Activated T-cell treated with anti-CD3 and anti-CD28 coated beads, Interleukin-2, amount 50 U/mL, for 4 hours (primary cell): Measurements from ENCODE around the gene DLL4. TPM values are rescaled to one million over a fixed set of nuclear protein-coding genes. Genes with fewer than 3 reads are reported as not detected.

Experiments
- ATAC-seq, 2 donors: fragments of 200-7000 bp; cut with Tn5 transposase; one replicate each; pipeline ENCODE4 v1.10.0; 2021
- DNase-seq: peaks from one replicate; pipeline ENCODE4 v3.0.0-alpha.2; 2020
- H3K27me3 Mint-ChIP-seq: one replicate; pipeline ENCODE4 v1.8.0; 2021; ENCODE audit warnings: low read depth, mixed read lengths
- H3K36me3 Mint-ChIP-seq: one replicate; pipeline ENCODE4 v1.8.0; 2022; ENCODE audit warnings: mixed read lengths; ENCODE audit not compliant: insufficient read depth
- H3K4me1 Mint-ChIP-seq: one replicate; pipeline ENCODE4 v1.8.0; 2021; ENCODE audit warnings: low read depth, mixed read lengths
- H3K4me3 Mint-ChIP-seq: one replicate; pipeline ENCODE4 v1.8.0; 2021; ENCODE audit warnings: mild to moderate bottlenecking, moderate library complexity, mixed read lengths
- H3K9me3 Mint-ChIP-seq: one replicate; pipeline ENCODE4 v1.8.0; 2021; ENCODE audit warnings: mixed read lengths
- total RNA-seq, 3 donors: library from RNA; stranded (reverse); gene quantifications; one replicate each; pipeline ENCODE4 v1.2.1, GENCODE V29; 2021

The DLL4 gene
- total RNA-seq = under 1 TPM; 0.05 to 0.38 (median 0.37) TPM

- Mint-ChIP-seq H3K27me3 (peaks cover 70% of the 10 kb centered on the region), H3K9me3 (no peaks in the 10 kb centered on the region), H3K4me1 (peaks cover 41% of the 10 kb centered on the region), H3K4me3 (peak within 1 kb of the TSS; percentile 71), H3K36me3 (no peaks in the 10 kb centered on the region)
- DNase-seq (peak; percentile 33), ATAC-seq (peak; percentile 51 to 55)
Measured at GRCh38 chr15:40928821-40929659, at the start of gene DLL4. TSS of gene DLL4 (plus strand) at chr15:40929340. CDS start at chr15:40929669, 329 bp downstream.

GRCh38 chr15:40879609-40880008 lies 49.5 kb upstream of the DLL4 start:
- Mint-ChIP-seq H3K36me3 (no peaks in the 10 kb centered on the region), H3K4me1 (peaks cover 8% of the 10 kb centered on the region), H3K4me3 (no peak overlapping the region), H3K27me3 (peaks cover 2% of the 10 kb centered on the region), H3K9me3 (no peaks in the 10 kb centered on the region)
- DNase-seq (no peak), ATAC-seq (no peak)

GRCh38 chr15:40881351-40881750 lies 47.8 kb upstream of the DLL4 start:
- ATAC-seq (no peak), DNase-seq (no peak)
- Mint-ChIP-seq H3K4me1 (peaks cover 15% of the 10 kb centered on the region), H3K4me3 (no peak overlapping the region), H3K36me3 (no peaks in the 10 kb centered on the region), H3K9me3 (no peaks in the 10 kb centered on the region), H3K27me3 (peaks cover 2% of the 10 kb centered on the region)

GRCh38 chr15:40886586-40886985 lies 42.6 kb upstream of the DLL4 start:
- no peaks in the 10 kb centered on the region for H3K9me3 Mint-ChIP-seq
- H3K27me3 Mint-ChIP-seq = no peaks in the 10 kb centered on the region
- peaks cover 10% of the 10 kb centered on the region for H3K4me1 Mint-ChIP-seq
- H3K36me3 Mint-ChIP-seq = no peaks in the 10 kb centered on the region
- ATAC-seq (no peak), DNase-seq (no peak)
- no peak overlapping the region for H3K4me3 Mint-ChIP-seq

- no peak for ATAC-seq
- Mint-ChIP-seq H3K4me3 (no peak overlapping the region), H3K36me3 (no peaks in the 10 kb centered on the region), H3K4me1 (peaks cover 21% of the 10 kb centered on the region), H3K9me3 (no peaks in the 10 kb centered on the region), H3K27me3 (no peaks in the 10 kb centered on the region)
- DNase-seq = no peak
Measured at GRCh38 chr15:40889112-40889511, 40.0 kb upstream of the DLL4 start.

GRCh38 chr15:40891138-40891537 lies 38.0 kb upstream of the DLL4 start:
- DNase-seq = no peak
- Mint-ChIP-seq H3K4me1 (peaks cover 24% of the 10 kb centered on the region), H3K27me3 (no peaks in the 10 kb centered on the region), H3K4me3 (no peak overlapping the region), H3K36me3 (peaks cover 2% of the 10 kb centered on the region), H3K9me3 (no peaks in the 10 kb centered on the region)
- no peak for ATAC-seq

- Mint-ChIP-seq H3K4me3 (no peak overlapping the region), H3K36me3 (peaks cover 3% of the 10 kb centered on the region)
Measured at GRCh38 chr15:40891810-40892446, 37.2 kb upstream of the DLL4 start.

GRCh38 chr15:40892447-40893012 lies 36.6 kb upstream of the DLL4 start:
- H3K27me3 Mint-ChIP-seq = no peaks in the 10 kb centered on the region
- DNase-seq (no peak), ATAC-seq (no peak)

More at GRCh38 chr15:40891810-40892446, 37.2 kb upstream of the DLL4 start:
- ATAC-seq = no peak
- DNase-seq = no peak
- Mint-ChIP-seq H3K27me3 (no peaks in the 10 kb centered on the region), H3K9me3 (no peaks in the 10 kb centered on the region), H3K4me1 (peaks cover 24% of the 10 kb centered on the region)

GRCh38 chr15:40893019-40893670 lies 36.0 kb upstream of the DLL4 start:
- Mint-ChIP-seq H3K36me3 (peaks cover 7% of the 10 kb centered on the region), H3K27me3 (no peaks in the 10 kb centered on the region), H3K9me3 (no peaks in the 10 kb centered on the region), H3K4me1 (peaks cover 24% of the 10 kb centered on the region), H3K4me3 (no peak overlapping the region)
- DNase-seq (no peak), ATAC-seq (no peak)

More at GRCh38 chr15:40892447-40893012, 36.6 kb upstream of the DLL4 start:
- Mint-ChIP-seq H3K9me3 (no peaks in the 10 kb centered on the region), H3K36me3 (peaks cover 4% of the 10 kb centered on the region), H3K4me3 (no peak overlapping the region), H3K4me1 (peaks cover 24% of the 10 kb centered on the region)

GRCh38 chr15:40893733-40894680 lies 35.1 kb upstream of the DLL4 start, which contains the start of gene VPS18:
TSS of gene VPS18 (plus strand) at chr15:40894450. CDS start at chr15:40894769, 319 bp downstream.
- no peaks in the 10 kb centered on the region for H3K9me3 Mint-ChIP-seq
- no peaks in the 10 kb centered on the region for H3K27me3 Mint-ChIP-seq
- peaks cover 8% of the 10 kb centered on the region for H3K36me3 Mint-ChIP-seq
- DNase-seq = peak; percentile 99
- peaks cover 24% of the 10 kb centered on the region for H3K4me1 Mint-ChIP-seq
- H3K4me3 Mint-ChIP-seq = peak within 1 kb of the TSS; percentile 99
- peak; percentile 98 for ATAC-seq

- DNase-seq = peak; percentile 41
- Mint-ChIP-seq H3K27me3 (no peaks in the 10 kb centered on the region), H3K4me1 (peaks cover 24% of the 10 kb centered on the region), H3K36me3 (peaks cover 10% of the 10 kb centered on the region), H3K9me3 (no peaks in the 10 kb centered on the region), H3K4me3 (peak overlapping the region; percentile 99)
- ATAC-seq = peak; percentile 72 to 73
Measured at GRCh38 chr15:40894681-40895448, 34.3 kb upstream of the DLL4 start.

GRCh38 chr15:40899536-40900207 lies 29.5 kb upstream of the DLL4 start:
- Mint-ChIP-seq H3K27me3 (no peaks in the 10 kb centered on the region), H3K9me3 (no peaks in the 10 kb centered on the region), H3K36me3 (peaks cover 25% of the 10 kb centered on the region), H3K4me3 (no peak overlapping the region), H3K4me1 (peaks cover 32% of the 10 kb centered on the region)
- ATAC-seq (no peak), DNase-seq (no peak)
